GM18861 (cell line): ENCODE results near the gene IGF2.
"Not testable (repeated sequence)": the region's sequence is repeated elsewhere in the genome, so short reads cannot be mapped to it uniquely, and the experiment has no call there.

Source experiments
- ATAC-seq: cut with Tn5 transposase; IDR thresholded peaks from one replicate; pipeline ENCODE4 v1.9.1; 2021; ENCODE audit not compliant: unreplicated experiment

Gene IGF2

DNA sequence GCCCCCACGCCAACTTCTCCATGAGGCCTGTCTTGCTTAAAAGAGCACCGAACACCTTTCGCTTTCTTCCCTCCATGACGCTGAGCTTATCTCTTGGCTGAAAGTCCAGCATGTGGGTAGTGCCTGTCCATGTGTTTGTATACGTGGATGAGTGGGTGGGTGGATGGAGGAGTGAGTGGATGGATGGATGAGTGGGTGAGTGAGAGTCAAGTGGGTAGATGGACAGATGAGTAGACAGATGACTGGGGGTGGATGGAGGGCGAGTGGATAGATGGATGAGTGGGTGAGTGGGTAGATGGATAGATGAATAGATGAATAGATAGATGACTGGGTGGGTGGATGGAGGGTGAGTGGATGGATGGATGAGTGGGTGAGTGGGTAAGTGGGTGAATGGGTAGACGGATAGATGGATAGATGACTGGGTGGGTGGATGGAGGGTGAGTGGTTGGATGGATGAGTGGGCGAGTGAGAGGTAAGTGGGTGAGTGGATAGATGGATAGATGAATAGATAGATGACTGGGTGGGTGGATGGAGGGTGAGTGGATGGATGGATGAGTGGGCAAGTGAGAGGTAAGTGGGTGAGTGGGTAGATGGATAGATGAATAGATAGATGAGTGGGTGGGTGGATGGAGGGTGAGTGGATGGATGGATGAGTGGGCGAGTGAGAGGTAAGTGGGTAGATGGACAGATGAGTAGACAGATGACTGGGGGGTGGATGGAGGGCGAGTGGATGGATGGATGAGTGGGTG is 14.3 kb downstream of the IGF2 start:
- not testable (repeated sequence) for ATAC-seq

DNA sequence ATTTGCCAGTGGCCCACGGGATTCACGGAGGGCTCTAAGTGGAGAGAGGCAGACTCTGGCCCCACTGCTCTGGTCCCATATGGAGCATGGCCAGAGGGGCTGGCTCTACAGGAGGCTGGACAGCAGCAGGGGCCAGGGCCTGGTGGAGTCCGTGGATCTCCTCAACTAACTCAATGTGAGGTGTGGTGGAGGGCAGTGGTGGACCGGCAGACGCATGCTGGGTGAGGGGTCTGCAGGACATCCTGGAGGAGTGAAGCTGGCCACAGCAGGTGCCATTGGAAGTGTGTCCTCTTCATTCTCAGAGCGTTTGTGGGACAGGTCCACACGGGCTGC is 15.6 kb downstream of the IGF2 start:
- ATAC-seq, result no peak

- ATAC-seq, result no peak
Measured at GRCh38 chr11:2122907-2123627, 16.1 kb downstream of the IGF2 start.

GRCh38 chr11:2122222-2122906 is 16.8 kb downstream of the IGF2 start:
- no peak for ATAC-seq

GRCh38 chr11:2121227-2122130 is 17.7 kb downstream of the IGF2 start:
- ATAC-seq, result no peak

DNA sequence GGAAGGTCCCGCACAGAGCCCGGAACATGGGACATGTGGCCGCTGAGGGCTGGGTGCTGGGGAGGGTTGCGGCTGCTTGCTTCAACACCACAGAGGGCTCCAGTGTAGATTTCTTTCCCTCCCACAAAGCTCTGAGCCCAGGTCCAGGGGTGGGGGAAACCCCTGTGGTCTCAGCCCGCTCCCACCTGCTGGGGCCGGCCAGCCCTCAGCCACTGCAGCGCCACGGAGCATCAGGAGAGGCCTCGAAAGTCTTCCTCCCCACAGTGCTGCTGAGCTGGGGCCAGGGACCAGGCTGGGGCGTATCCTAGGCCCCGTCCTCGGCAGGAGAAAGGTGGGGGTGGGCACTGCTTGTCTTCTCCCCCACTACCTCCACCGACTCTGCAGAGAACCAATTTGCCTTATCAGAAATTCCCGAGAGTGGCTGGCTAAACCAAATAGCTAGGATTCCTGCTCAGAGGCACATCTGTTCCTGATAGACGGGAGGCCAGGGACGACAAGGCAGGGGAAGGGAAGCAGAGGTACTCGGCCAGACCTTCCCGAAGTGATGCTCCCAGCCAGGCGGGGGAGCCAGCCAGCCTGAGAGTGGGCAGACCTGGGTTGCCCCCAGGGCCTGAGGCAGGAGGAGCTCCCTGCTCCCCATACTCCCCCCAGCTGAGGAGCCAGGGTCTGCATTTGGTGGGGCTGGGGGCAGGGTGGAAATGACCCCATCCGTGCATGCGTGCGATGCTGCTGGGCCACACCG is 18.7 kb downstream of the IGF2 start:
- no peak for ATAC-seq

DNA sequence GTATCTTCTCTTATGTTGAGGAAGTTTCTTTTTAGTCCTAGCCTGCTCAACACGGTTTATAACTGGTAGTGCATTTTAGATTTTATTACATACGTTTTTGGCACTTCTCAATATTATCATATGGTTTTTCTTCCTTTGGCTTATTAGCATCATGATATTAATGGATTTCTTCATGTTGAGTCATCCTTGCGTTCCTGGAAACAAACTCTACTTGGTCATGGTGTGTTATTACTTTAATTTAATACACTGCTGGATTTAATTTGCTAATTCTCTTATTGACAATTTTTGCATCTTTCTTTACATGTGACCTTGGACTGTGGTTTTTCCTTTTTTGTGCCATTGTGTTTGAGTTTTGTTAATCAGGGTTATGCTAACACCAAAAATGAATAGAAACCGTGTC is 20.5 kb downstream of the IGF2 start:
- no peak for ATAC-seq

GRCh38 chr11:2116680-2117079 is 22.5 kb downstream of the IGF2 start:
- no peak for ATAC-seq

GRCh38 chr11:2115308-2115707 is 23.9 kb downstream of the IGF2 start:
- no peak for ATAC-seq

DNA sequence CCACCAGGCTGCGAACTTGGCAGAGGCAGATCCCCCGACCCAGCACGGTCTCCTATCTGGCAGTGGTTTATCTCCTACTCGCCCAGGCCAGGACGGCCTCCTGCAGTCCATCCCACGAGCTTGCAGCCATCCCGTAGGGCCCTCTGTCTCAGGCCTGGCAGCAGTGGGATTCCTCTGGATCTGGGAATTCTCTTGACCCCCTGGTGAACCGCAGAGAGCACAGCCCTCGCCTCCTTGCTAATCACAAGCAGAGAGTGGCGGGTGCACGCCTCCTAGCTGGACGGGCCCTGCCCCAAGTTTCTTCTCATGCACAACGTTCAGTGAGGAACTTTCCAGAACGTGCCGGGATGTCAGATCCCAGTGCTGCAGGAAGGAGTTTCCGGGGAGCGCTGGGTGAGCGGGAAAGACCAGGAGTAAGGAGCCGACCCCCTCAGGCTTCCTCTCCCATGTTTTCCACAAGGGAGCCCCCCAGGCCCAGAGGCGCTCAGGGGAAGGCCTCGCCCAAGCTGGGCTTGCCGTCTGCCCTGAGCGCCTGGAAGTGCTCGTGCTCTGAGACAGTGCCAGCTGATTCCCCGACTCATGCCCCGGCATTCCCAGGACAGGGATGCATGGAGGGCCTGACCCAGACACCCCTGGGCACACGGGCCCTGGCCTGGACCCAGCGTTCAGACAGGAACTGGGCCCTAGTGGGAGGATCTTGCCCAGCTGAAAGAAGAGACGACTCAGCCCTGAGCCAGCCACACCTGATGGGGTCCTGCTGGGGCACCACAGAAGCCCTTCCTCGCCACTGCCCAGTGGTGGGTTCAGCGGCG is 24.6 kb downstream of the IGF2 start:
- no peak for ATAC-seq

GRCh38 chr11:2113776-2114175 is 25.4 kb downstream of the IGF2 start:
- no peak for ATAC-seq

DNA sequence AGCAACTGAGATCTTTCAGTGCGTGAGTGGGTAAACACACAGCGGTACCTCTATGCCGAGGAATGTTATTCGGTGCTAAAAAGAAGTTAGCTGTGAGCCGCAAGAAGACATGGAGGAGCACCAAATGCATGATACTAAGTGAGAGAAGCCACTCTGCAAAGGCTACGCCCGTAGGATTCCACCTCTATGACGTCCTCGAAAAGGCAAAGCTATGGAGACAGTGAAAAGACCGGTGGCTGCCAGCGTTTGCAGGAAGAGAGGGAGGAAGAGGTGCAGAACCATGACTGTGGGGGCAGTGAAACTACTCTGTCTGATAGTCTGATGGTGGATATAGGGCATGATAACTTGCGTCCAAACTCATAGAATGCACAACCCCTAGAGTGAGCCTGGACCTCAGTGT is 28.7 kb downstream of the IGF2 start:
- ATAC-seq, result no peak

GRCh38 chr11:2109541-2110019 is 29.6 kb downstream of the IGF2 start:
- ATAC-seq, result no peak

- ATAC-seq, result no peak
Measured at GRCh38 chr11:2108675-2109491, 30.3 kb downstream of the IGF2 start.

GRCh38 chr11:2107941-2108630 is 31.1 kb downstream of the IGF2 start:
- no peak for ATAC-seq

DNA sequence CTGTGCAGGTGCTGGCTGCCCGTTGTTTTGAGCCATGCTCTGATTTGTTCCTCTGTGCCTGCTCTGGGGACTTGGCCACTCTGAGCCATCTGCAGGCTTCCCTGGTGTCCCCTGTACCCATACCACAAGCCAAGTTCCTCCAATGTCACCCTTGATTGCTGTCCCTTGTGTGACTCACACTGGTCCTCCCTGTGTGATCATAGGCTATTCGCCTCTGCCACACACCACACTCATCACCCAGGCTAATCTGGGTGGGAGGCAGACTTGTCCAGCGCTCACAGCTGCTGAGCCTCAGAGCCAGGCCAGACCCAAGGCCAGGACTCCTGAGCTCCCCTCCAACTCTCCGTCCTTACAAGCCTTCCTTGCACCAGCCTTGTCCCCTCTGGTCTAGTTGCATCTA is 31.7 kb downstream of the IGF2 start:
- ATAC-seq, result no peak

DNA sequence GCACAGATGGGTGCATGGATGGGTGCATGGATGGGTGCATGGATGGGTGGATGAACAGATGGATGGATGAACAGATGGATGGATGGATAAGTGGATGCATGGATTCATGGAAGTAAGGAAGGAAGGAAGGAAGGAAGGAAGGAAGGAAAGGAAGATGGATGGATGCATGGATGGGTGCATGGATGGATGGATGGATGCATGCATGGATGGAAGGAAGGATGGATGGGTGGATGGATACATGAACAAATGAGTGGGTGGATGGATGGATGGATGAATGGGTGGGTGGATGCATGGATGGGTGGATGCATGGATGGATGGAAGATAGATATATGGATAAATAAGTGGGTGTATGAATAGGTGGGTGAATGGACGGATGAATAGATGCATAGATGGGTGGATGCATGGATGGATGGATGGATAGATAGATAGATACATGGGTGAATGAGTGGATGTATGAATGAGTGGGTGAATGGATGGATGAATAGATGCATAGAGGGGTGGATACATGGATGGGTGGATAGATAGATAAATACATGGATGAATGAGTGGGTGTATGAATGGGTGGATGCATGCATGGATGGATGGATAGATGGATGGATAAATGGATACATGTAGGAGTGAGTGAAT is 32.5 kb downstream of the IGF2 start:
- ATAC-seq, result no peak

DNA sequence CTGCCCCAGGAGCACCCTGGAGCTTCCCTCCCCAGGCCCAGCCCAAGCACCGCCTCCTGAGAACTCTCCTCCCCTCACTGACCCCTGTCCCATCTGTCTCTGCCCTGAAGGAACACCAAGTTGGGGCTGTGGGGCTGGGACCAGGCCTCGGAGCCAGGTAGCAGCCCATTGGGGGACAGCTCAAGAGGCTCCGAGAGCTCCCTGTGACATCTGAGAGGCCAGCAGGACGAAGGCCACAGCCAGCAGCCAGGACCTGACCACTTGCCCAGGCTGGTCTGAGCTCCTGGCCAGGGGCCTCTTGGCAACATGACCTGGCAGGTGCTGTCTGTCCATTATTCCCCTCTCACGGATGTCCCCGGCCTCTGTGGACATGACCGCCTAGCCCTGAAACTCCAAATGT is 33.7 kb downstream of the IGF2 start:
- ATAC-seq, result no peak
